GM18505 (cell line): ENCODE results near the gene FRMD4A.
"Not testable (repeated sequence)": the region's sequence is repeated elsewhere in the genome, so short reads cannot be mapped to it uniquely, and the experiment has no call there.

ENCODE experiments used
- ATAC-seq: cut with Tn5 transposase; IDR thresholded peaks from one replicate; pipeline ENCODE4 v1.9.1; 2021; ENCODE audit not compliant: unreplicated experiment
- POLR2A ChIP-seq: IDR thresholded peaks from 4 replicates; pipeline ENCODE4 v1.6.1; 2011; ENCODE audit warnings: borderline replicate concordance; ENCODE audit not compliant: insufficient read depth, insufficient read length; ENCODE audit errors: extremely low read depth

FRMD4A gene

GRCh38 chr10:13873196-13873595 lies 457.5 kb downstream of the FRMD4A start:
- no peak for TF ChIP-seq POLR2A
- no peak for ATAC-seq

- no peak for TF ChIP-seq POLR2A
- ATAC-seq: no peak
These were observed 458.3 kb downstream of the FRMD4A start for GRCh38 chr10:13872411-13872810.

- TF ChIP-seq POLR2A: no peak
- ATAC-seq: no peak
These were observed 458.9 kb downstream of the FRMD4A start for GRCh38 chr10:13871776-13872175.

GRCh38 chr10:13871011-13871410 lies 459.7 kb downstream of the FRMD4A start:
- no peak for TF ChIP-seq POLR2A

GRCh38 chr10:13869295-13869664 lies 461.4 kb downstream of the FRMD4A start:
- no peak for TF ChIP-seq POLR2A
- ATAC-seq: no peak

More at GRCh38 chr10:13871011-13871410, 459.7 kb downstream of the FRMD4A start:
- no peak for ATAC-seq

- no peak for ATAC-seq
- TF ChIP-seq POLR2A: no peak
These were observed 462.0 kb downstream of the FRMD4A start for GRCh38 chr10:13868528-13869294.

GRCh38 chr10:13867822-13868221 lies 462.9 kb downstream of the FRMD4A start:
- TF ChIP-seq POLR2A: no peak
- ATAC-seq: no peak

GRCh38 chr10:13865758-13866491 lies 464.8 kb downstream of the FRMD4A start:
- no peak for TF ChIP-seq POLR2A
- no peak for ATAC-seq

GRCh38 chr10:13865220-13865619 lies 465.5 kb downstream of the FRMD4A start:
- not testable (repeated sequence) for ATAC-seq

GRCh38 chr10:13862546-13863233 lies 468.0 kb downstream of the FRMD4A start:
- TF ChIP-seq POLR2A: no peak
- ATAC-seq: no peak

- TF ChIP-seq POLR2A: no peak
- ATAC-seq: no peak
These were observed 469.8 kb downstream of the FRMD4A start for GRCh38 chr10:13860886-13861285.

- TF ChIP-seq POLR2A: no peak
- ATAC-seq: no peak
These were observed 470.6 kb downstream of the FRMD4A start for GRCh38 chr10:13859979-13860654.

- TF ChIP-seq POLR2A: no peak
- no peak for ATAC-seq
These were observed 472.0 kb downstream of the FRMD4A start for GRCh38 chr10:13858709-13859108.
